ENCODE data around the gene DARS1. TPM values are rescaled to one million over a fixed set of nuclear protein-coding genes. Genes with fewer than 3 reads are reported as not detected.

Gene DARS1
- total and polyA plus RNA-seq, 2 donors (not counting 1 experiment from before 2014, with no cell fraction given): 36.7 to 88.3 TPM

- no peak overlapping the region for H3K9ac ChIP-seq (ENCODE audit: low read length)
- H3K4me2 ChIP-seq (replicated peaks; ENCODE audit: low read depth, low read length, poor library complexity, severe bottlenecking): no peak overlapping the region
- H3K27me3 ChIP-seq (replicated peaks in 1 of 4; ENCODE audit: control extremely low read depth in 1 of 4, control insufficient read depth in 3 of 4, insufficient read depth in 4 of 4, low read length in 3 of 4): no peaks in the 10 kb centered on the region
- no peak overlapping the region for H2AFZ ChIP-seq (ENCODE audit: insufficient read depth, low read depth, low read length, poor library complexity, severe bottlenecking)
- POLR2A ChIA-PET: no interaction called here
- intact Hi-C loops (cut with micrococcal nuclease): no loop called here
- peak overlapping the region; percentile 12 for H3K27ac Mint-ChIP-seq
- no peak overlapping the region for H3K4me3 ChIP-seq (ENCODE audit: control extremely low read depth in 1 of 5, extremely low read depth in 1 of 5, insufficient read depth in 1 of 5, low read depth in 2 of 5, low read length in 4 of 5)
- no peaks in the 10 kb centered on the region for H3K9me3 ChIP-seq (ENCODE audit: control extremely low read depth in 1 of 3, control insufficient read depth in 2 of 3, insufficient read depth in 1 of 3, low read length in 2 of 3)
- peak overlapping the region in 1 of 2 donors; percentile 9 for H3K27ac ChIP-seq (ENCODE audit: low read length in 2 of 2)
- ATAC-seq (ENCODE audit: low read depth) (no peak), DNase-seq (no peak)
- no peak overlapping the region for H3K4me3 Mint-ChIP-seq
- 100% methylated on average over 1 of the region's 1 CpG for WGBS (ENCODE audit: insufficient coverage)
- peaks cover 21% of the 10 kb centered on the region for H4K20me1 ChIP-seq (ENCODE audit: control insufficient read depth, insufficient read depth, low read length, poor library complexity, severe bottlenecking)
- TF ChIP-seq EZH2 (IDR thresholded peaks at IDR 0.05; ENCODE audit: borderline replicate concordance, insufficient read depth, low read depth, low read length, poor library complexity, severe bottlenecking) (no peak), CTCF (IDR thresholded peaks at IDR 0.05) (no peak)
- no peaks in the 10 kb centered on the region for H3K9me3 Mint-ChIP-seq (ENCODE audit: insufficient read depth)
- H3K79me2 ChIP-seq (ENCODE audit: control insufficient read depth, insufficient read depth, low read length): peaks cover 49% of the 10 kb centered on the region
- H3K4me1 ChIP-seq (ENCODE audit: control insufficient read depth in 2 of 2, insufficient read depth in 2 of 2, low read length in 2 of 2): no peaks in the 10 kb centered on the region
- no peaks in the 10 kb centered on the region for H3K27me3 Mint-ChIP-seq
- peaks cover 35% of the 10 kb centered on the region for H3K4me1 Mint-ChIP-seq
- peaks cover 0 to 13% of the 10 kb centered on the region in 2 experiments for H3K36me3 ChIP-seq (replicated peaks in 1 of 2; ENCODE audit: control extremely low read depth in 1 of 2, control insufficient read depth in 1 of 2, extremely low read depth in 1 of 2, insufficient read depth in 2 of 2, low read length in 1 of 2)
- CTCF ChIA-PET: no interaction called here
Measured at GRCh38 chr2:135944625-135945024, 40.8 kb downstream of the DARS1 start.

GRCh38 chr2:135942936-135943688 is 42.3 kb downstream of the DARS1 start:
- DNase-seq (no peak), ATAC-seq (ENCODE audit: low read depth) (no peak)
- Histone ChIP-seq H3K9ac (ENCODE audit: low read length) (no peak overlapping the region), H4K20me1 (ENCODE audit: control insufficient read depth, insufficient read depth, low read length, poor library complexity, severe bottlenecking) (peaks cover 21% of the 10 kb centered on the region), H3K27ac (ENCODE audit: low read length in 2 of 2) (no peak overlapping the region), H2AFZ (ENCODE audit: insufficient read depth, low read depth, low read length, poor library complexity, severe bottlenecking) (no peak overlapping the region), H3K9me3 (ENCODE audit: control extremely low read depth in 1 of 3, control insufficient read depth in 2 of 3, insufficient read depth in 1 of 3, low read length in 2 of 3) (no peaks in the 10 kb centered on the region), H3K4me3 (ENCODE audit: control extremely low read depth in 1 of 5, extremely low read depth in 1 of 5, insufficient read depth in 1 of 5, low read depth in 2 of 5, low read length in 4 of 5) (no peak overlapping the region), H3K79me2 (ENCODE audit: control insufficient read depth, insufficient read depth, low read length) (peaks cover 36% of the 10 kb centered on the region), H3K27me3 (replicated peaks in 1 of 4; ENCODE audit: control extremely low read depth in 1 of 4, control insufficient read depth in 3 of 4, insufficient read depth in 4 of 4, low read length in 3 of 4) (no peaks in the 10 kb centered on the region), H3K4me2 (replicated peaks; ENCODE audit: low read depth, low read length, poor library complexity, severe bottlenecking) (no peak overlapping the region), H3K4me1 (ENCODE audit: control insufficient read depth in 2 of 2, insufficient read depth in 2 of 2, low read length in 2 of 2) (no peaks in the 10 kb centered on the region), H3K36me3 (replicated peaks in 1 of 2; ENCODE audit: control extremely low read depth in 1 of 2, control insufficient read depth in 1 of 2, extremely low read depth in 1 of 2, insufficient read depth in 2 of 2, low read length in 1 of 2) (peaks cover 0 to 12% of the 10 kb centered on the region in 2 experiments)
- Mint-ChIP-seq H3K9me3 (ENCODE audit: insufficient read depth) (no peaks in the 10 kb centered on the region), H3K27me3 (no peaks in the 10 kb centered on the region), H3K27ac (no peak overlapping the region), H3K4me3 (no peak overlapping the region), H3K4me1 (peaks cover 37% of the 10 kb centered on the region)
- CTCF ChIA-PET: interaction anchor here (0.5 to 1.4 kb wide), 3 partner anchors 11 to 442 kb away, joined by 3 to 4 read pairs (median 4); no protein-coding TSS in a partner anchor
- TF ChIP-seq EZH2 (IDR thresholded peaks at IDR 0.05; ENCODE audit: borderline replicate concordance, insufficient read depth, low read depth, low read length, poor library complexity, severe bottlenecking): no peak
- TF ChIP-seq CTCF (IDR thresholded peaks at IDR 0.05): no peak
- intact Hi-C loops (cut with micrococcal nuclease): no loop called here
- 100% methylated on average over 4 of the region's 5 CpGs for WGBS (ENCODE audit: insufficient coverage)
- POLR2A ChIA-PET: no interaction called here

Measured in B cell (primary cell).